HG03095 (cell line): ENCODE measurements around the gene CERCAM.

Experiments used
- ATAC-seq: cut with Tn5 transposase; IDR thresholded peaks from one replicate; pipeline ENCODE4 v1.9.1; 2021; ENCODE audit warnings: moderate library complexity; ENCODE audit not compliant: unreplicated experiment

The CERCAM gene

GRCh38 chr9:128420651-128421481, at the start of gene CERCAM:
Gene CERCAM (plus strand): TSS chr9:128420857. CDS start chr9:128420878, 21 bp downstream.
- peak; percentile 74 for ATAC-seq

- ATAC-seq, result no peak
Measured at GRCh38 chr9:128371630-128372117, 49.0 kb upstream of the CERCAM start.

- no peak for ATAC-seq
Measured at GRCh38 chr9:128372188-128372641, 48.4 kb upstream of the CERCAM start.

GRCh38 chr9:128372784-128373183, 47.9 kb upstream of the CERCAM start:
- no peak for ATAC-seq

GRCh38 chr9:128374221-128374675, 46.4 kb upstream of the CERCAM start:
- ATAC-seq, result no peak

- no peak for ATAC-seq
Measured at GRCh38 chr9:128375865-128376264, 44.8 kb upstream of the CERCAM start.

GRCh38 chr9:128382261-128382660, 38.4 kb upstream of the CERCAM start:
- ATAC-seq, result no peak

GRCh38 chr9:128383007-128383753, 37.5 kb upstream of the CERCAM start:
- ATAC-seq, result no peak

- no peak for ATAC-seq
Measured at GRCh38 chr9:128383791-128384190, 36.9 kb upstream of the CERCAM start.

- ATAC-seq, result no peak
Measured at GRCh38 chr9:128384801-128385495, 35.7 kb upstream of the CERCAM start.

- ATAC-seq, result no peak
Measured at GRCh38 chr9:128385496-128386460, 34.9 kb upstream of the CERCAM start.

- no peak for ATAC-seq
Measured at GRCh38 chr9:128388150-128388549, 32.5 kb upstream of the CERCAM start.

GRCh38 chr9:128389395-128390149, 31.1 kb upstream of the CERCAM start:
- ATAC-seq, result no peak

GRCh38 chr9:128390150-128390812, 30.4 kb upstream of the CERCAM start:
- ATAC-seq, result no peak

GRCh38 chr9:128390813-128391711, 29.6 kb upstream of the CERCAM start:
- no peak for ATAC-seq

- no peak for ATAC-seq
Measured at GRCh38 chr9:128391956-128392301, 28.7 kb upstream of the CERCAM start.

- no peak for ATAC-seq
Measured at GRCh38 chr9:128392302-128393144, 28.1 kb upstream of the CERCAM start.
